Measurements from ENCODE around the gene NBAS.

NBAS gene

DNA sequence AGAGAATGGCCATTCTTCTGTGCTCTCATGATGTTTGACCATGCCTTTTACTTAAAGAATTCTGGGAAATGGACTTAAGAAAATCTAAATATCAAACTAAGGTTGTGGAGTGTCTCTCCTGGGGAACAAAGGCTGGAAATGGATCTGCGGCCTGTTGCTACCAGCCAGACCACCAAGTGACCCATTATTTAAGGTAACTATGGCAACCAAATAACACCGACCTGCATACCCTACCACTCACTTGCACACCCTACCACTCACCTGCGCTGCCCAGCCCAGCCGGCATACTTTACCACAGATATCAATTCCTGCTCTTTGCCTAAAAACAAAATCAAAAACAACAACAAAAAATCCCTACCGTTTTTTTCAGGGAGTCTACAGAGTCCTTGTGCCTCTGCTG is 203.2 kb downstream of the NBAS start:
- TF ChIP-seq, protein P1, sequence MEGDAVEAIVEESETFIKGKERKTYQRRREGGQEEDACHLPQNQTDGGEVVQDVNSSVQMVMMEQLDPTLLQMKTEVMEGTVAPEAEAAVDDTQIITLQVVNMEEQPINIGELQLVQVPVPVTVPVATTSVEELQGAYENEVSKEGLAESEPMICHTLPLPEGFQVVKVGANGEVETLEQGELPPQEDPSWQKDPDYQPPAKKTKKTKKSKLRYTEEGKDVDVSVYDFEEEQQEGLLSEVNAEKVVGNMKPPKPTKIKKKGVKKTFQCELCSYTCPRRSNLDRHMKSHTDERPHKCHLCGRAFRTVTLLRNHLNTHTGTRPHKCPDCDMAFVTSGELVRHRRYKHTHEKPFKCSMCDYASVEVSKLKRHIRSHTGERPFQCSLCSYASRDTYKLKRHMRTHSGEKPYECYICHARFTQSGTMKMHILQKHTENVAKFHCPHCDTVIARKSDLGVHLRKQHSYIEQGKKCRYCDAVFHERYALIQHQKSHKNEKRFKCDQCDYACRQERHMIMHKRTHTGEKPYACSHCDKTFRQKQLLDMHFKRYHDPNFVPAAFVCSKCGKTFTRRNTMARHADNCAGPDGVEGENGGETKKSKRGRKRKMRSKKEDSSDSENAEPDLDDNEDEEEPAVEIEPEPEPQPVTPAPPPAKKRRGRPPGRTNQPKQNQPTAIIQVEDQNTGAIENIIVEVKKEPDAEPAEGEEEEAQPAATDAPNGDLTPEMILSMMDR (IDR thresholded peaks at IDR 0.05; ENCODE audit: control insufficient read depth, extremely low read depth, insufficient read depth) = no peak

DNA sequence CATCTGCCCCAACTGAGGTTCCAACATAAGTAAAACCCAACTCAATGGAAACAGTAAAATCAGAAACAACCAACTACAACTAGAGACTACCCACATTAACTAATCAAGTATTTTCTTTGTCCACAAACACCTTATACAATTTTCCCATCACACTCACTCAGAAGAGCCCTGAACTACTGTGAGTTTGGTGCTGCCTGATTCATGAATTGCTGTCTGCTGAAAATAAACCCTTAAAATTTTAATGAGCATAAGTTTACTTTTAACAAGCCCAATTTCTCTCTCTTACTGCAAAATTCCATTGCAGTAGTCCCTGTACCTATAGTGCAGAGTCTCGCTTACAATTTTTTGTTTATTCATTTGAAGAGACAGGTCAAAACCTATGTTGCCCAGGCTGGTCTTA is 203.9 kb downstream of the NBAS start:
- DNase-seq (ENCODE audit: low read depth) = no peak
- no peak overlapping the region for H3K4me3 ChIP-seq (ENCODE audit: low read depth, low read length)
- TF ChIP-seq, protein P1 (IDR thresholded peaks at IDR 0.05; ENCODE audit: control insufficient read depth, extremely low read depth, insufficient read depth) = no peak

More for the DNA sequence above, 203.2 kb downstream of the NBAS start:
- no peak for DNase-seq (ENCODE audit: low read depth)
- no peak overlapping the region for H3K4me3 ChIP-seq (ENCODE audit: low read depth, low read length)

- TF ChIP-seq, protein P1 (IDR thresholded peaks at IDR 0.05; ENCODE audit: control insufficient read depth, extremely low read depth, insufficient read depth) = no peak
- no peak for DNase-seq (ENCODE audit: low read depth)
- no peak overlapping the region for H3K4me3 ChIP-seq (ENCODE audit: low read depth, low read length)
These were observed 205.7 kb downstream of the NBAS start for GRCh38 chr2:15355386-15355785.

DNA sequence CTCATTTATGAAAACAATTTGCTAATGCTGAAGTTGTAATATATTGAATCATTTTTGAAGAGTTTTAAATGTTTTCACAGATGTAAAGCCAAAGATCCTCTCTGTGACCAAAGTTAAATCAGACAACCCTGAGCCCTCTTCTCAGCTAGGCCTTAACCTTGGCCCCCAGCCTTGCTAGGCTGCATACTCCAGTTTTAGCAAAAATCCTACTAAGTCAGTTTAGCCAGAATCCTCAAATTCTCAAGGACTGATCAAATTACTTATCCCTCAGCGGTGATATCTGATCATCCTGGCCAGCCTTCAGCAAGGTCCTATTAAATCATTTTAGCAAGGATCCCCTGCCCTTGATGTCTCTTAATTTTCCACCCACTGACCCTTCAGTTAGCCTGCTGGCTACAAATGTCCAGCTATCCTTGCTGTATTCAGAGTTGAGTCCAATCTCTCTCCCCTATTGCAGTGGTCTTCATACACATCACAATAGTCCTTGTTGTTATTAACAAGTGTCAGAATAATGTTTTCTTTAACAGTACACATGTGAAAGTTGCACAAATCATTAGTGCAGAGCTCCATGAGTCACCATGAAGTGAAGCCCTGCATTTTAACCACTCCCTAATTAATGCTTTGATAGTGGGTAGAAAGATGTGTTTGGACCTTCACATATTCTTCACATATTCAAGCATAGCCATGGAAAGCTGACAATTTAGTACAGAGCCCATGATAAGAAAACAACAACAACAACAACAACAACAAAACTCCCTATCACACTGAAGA is 206.4 kb downstream of the NBAS start:
- TF ChIP-seq, protein P1 (IDR thresholded peaks at IDR 0.05; ENCODE audit: control insufficient read depth, extremely low read depth, insufficient read depth) = no peak
- DNase-seq (ENCODE audit: low read depth) = no peak
- no peak overlapping the region for H3K4me3 ChIP-seq (ENCODE audit: low read depth, low read length)

DNA sequence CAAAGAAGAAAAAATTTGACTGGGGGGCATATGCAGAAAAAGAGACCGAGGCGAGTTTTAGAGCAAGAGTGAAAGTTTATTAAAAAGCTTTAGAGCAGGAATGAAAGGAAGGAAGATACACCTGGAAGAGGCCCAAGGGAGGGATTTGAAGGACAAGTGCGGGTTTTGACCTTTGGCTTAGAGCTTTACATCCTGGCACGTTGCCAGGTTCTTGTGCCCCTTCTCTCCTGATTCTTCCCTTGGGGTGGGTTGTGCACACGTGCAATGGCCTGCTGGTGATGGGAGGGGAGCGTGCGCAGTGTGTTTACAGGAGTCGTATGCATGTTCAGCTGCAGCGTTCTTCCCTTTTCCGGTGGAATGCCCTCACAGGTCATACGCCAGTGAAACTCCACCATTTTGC is 208.8 kb downstream of the NBAS start:
- DNase-seq (ENCODE audit: low read depth) = no peak
- H3K4me3 ChIP-seq (ENCODE audit: low read depth, low read length) = no peak overlapping the region
- TF ChIP-seq, protein P1 (IDR thresholded peaks at IDR 0.05; ENCODE audit: control insufficient read depth, extremely low read depth, insufficient read depth) = no peak

DNA sequence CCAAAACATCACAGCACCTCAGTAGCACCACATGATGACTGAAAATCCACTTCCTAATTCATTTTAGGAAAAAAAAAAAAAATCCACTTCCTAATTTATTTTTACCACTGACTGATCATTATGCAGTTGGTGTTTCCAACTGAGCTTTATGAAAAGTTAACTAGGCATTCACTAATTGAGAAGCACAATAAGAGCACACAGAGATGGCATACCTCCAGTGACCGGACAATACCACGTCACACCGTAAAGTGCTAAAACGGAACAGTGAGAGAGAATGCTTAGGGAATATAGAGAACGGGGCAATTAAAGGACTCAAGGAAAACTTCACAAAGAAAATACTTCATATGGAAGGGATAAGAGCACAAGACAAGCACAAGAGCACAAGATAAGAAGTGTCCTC is 212.5 kb downstream of the NBAS start:
- H3K4me3 ChIP-seq (ENCODE audit: low read depth, low read length) = no peak overlapping the region
- TF ChIP-seq, protein P1 (IDR thresholded peaks at IDR 0.05; ENCODE audit: control insufficient read depth, extremely low read depth, insufficient read depth) = no peak
- no peak for DNase-seq (ENCODE audit: low read depth)

- no peak for DNase-seq (ENCODE audit: low read depth)
- TF ChIP-seq, protein P1 (IDR thresholded peaks at IDR 0.05; ENCODE audit: control insufficient read depth, extremely low read depth, insufficient read depth) = no peak
These were observed 213.1 kb downstream of the NBAS start for GRCh38 chr2:15348045-15348444.

More at GRCh38 chr2:15348045-15348444, 213.1 kb downstream of the NBAS start:
- H3K4me3 ChIP-seq (ENCODE audit: low read depth, low read length) = no peak overlapping the region
